NOMO-1 treated with DMSO at 0.1 percent for 48 hours (cell line): ENCODE data around the gene ABRAXAS1.

Source experiments
- DNase-seq: peaks from one replicate; lab custom pipeline; 2025; ENCODE audit not compliant: unreplicated experiment; lab: John Stamatoyannopoulos, UW

The ABRAXAS1 gene

DNA sequence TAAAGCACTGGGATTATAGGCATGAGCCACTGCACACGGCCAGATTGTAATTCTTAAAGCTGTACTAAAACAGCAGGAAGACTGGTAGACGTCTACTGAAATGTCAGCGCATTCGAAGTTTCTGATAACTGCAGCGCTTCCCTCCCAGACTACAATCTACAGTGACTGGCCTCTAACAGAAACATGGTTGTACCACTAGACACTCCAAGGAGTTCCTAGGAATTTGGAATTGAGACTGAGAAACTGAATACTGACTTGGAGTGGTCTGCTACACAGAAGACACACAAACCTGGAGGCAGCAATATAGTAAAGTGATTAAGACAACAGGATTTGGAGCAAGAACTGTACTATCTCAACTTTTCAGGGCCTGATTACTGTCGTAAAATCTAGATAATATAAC lies 30.2 kb downstream of the ABRAXAS1 start:
- peak; percentile 8 for DNase-seq

- no peak for DNase-seq
Observed at GRCh38 chr4:83449009-83449408, 35.9 kb downstream of the ABRAXAS1 start.

GRCh38 chr4:83440899-83441298 lies 44.0 kb downstream of the ABRAXAS1 start:
- no peak for DNase-seq

GRCh38 chr4:83440148-83440814 lies 44.6 kb downstream of the ABRAXAS1 start:
- no peak for DNase-seq

DNA sequence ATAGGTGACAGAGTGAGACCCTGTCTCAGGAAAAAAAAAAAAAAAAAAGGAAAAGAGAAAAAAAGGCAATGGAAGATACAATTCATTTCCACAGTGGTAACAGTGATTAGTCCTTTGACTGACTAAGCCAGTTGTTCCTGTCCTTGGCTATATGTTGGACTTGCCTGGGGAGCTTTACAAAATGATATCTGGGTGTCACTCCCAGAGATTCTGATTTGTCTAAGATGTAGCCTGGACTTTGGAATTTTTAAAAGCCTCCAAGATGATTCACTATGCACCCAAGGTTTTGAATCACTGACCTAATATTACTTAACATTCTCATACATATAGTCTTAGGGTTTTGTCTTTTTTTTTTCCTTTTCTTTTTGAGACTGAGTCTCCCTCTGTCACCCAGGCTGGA lies 46.2 kb downstream of the ABRAXAS1 start:
- no peak for DNase-seq

- no peak for DNase-seq
Observed at GRCh38 chr4:83436680-83437079, 48.2 kb downstream of the ABRAXAS1 start.

DNA sequence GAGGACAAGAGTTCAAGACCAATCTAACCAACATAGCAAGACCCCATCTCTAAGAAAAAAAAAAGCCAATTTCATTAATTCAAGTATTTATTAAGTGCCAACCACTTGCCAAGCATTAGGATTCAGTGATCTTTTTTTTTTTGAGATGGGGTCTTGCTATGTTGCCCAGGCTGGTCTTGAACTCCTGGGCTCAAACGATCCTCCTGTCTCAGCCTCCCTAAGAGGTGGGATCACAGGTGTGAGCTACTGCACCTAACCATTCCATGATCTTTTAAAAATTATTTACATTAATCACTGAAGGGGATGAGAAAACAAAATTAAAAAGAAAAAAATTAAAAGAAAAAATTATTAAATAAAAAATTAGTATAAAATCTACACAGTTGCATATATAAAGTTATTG lies 53.7 kb downstream of the ABRAXAS1 start:
- DNase-seq: no peak

DNA sequence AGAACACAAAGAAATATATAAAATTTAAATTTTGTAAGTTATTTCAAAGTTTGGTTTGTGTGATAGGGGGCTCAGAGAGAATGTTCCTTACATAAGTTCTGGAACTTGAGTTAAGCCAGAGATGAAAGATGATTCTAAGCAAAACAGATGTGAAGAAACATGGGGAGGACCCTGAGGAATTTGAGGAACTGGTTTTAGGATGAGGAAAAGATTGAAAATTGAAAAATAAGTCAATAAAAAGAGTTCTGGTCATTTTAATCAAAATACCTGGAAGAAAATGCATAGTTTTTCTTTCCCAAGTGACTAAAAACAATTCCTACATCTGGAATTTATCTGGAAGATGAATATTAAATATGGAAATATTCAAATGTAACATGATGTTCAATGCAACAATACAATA lies 66.7 kb downstream of the ABRAXAS1 start:
- no peak for DNase-seq

GRCh38 chr4:83417566-83417965 lies 67.3 kb downstream of the ABRAXAS1 start:
- no peak for DNase-seq

DNA sequence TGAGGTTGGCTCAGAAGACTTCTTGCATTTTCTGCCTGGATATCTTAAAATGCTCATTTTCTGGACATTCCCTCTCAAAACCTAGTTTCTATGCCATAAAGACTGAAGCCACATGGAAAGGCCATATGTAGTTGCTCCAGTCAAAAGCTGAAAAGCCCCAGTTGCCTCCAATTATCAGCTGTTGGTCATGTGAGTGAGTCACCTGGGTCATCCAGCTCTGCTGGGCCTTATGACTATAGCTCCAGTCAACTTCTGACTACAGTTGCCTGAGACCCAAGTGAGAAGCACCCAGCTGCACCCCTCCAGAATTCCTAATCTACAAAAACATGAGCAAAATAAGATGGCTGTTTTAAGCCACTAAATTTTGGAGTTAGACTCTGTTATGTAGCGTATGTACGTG lies 71.2 kb downstream of the ABRAXAS1 start:
- no peak for DNase-seq
